ENCODE data around the gene SDC1. TPM values are rescaled to one million over a fixed set of nuclear protein-coding genes. Genes with fewer than 3 reads are reported as not detected.

Gene SDC1
- total and polyA plus RNA-seq, 11 donors: 0.15 to 2.2 (median 0.36) TPM; not detected in 1

DNA sequence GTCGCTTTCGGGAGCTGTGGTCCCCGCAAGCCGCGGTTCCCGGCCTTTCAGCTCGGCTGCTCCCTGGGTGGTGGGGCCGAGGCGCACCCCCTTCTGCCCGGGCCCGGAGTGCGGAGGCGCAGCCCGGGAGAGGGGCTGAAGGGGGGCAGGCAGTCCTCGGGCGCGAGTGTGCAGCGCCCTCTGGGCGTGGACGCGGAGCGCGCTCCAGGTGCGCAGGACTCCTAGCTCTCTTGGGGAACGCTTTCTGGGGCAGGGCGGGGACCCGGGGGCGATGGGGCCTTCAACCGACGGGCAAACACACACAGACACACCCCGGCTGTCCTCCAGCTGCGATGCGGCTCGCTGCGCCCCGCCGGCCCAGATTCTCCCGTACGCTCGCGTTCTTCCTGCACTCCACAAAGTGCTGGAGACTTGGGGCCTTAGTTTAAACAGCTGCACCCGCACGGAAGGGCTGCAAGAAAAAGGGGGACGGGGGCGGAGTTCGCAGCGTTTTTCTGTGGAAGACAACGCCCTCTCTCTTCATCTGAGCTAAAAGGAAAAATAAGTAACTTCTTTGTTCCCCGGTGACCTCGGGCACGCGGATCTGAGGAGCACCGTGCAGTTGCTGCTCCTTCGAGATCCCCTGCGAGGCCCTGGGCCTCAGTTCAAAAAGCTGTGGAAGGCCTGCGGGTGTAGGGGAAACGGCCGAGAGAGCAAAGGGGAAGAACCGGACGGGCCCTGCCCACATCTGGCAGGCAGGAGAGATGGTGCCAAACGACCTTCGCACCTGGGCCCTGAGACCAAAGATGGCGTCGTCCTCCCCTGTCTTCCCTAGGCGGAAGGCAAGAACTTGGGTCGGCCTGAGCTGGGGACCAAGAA is 593 bp upstream of the SDC1 start:
- no peaks in the 10 kb centered on the region for H3K9me3 ChIP-seq
- no peak for TF ChIP-seq POLR2A (IDR thresholded peaks at IDR 0.05)
- TF ChIP-seq, protein P1, sequence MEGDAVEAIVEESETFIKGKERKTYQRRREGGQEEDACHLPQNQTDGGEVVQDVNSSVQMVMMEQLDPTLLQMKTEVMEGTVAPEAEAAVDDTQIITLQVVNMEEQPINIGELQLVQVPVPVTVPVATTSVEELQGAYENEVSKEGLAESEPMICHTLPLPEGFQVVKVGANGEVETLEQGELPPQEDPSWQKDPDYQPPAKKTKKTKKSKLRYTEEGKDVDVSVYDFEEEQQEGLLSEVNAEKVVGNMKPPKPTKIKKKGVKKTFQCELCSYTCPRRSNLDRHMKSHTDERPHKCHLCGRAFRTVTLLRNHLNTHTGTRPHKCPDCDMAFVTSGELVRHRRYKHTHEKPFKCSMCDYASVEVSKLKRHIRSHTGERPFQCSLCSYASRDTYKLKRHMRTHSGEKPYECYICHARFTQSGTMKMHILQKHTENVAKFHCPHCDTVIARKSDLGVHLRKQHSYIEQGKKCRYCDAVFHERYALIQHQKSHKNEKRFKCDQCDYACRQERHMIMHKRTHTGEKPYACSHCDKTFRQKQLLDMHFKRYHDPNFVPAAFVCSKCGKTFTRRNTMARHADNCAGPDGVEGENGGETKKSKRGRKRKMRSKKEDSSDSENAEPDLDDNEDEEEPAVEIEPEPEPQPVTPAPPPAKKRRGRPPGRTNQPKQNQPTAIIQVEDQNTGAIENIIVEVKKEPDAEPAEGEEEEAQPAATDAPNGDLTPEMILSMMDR (IDR thresholded peaks at IDR 0.05): peak; percentile 17 to 63 (median 40)
- H3K27me3 ChIP-seq: peaks cover 0 to 65% (median 12%) of the 10 kb centered on the region in 9 donors
- H3K27ac ChIP-seq: no peak overlapping the region
- no peaks in the 10 kb centered on the region for H3K36me3 ChIP-seq
- intact Hi-C loops (cut with DNase I): loop anchor here in 8 of 10 donors (5.0 to 10.0 kb wide), 3 partner anchors 91 to 121 kb away; no protein-coding TSS in a partner anchor
- H3K4me1 ChIP-seq: peaks cover 0 to 29% (median 9%) of the 10 kb centered on the region in 12 donors
- ATAC-seq: peak in 3 of 4 donors; percentile 78 to 87 (median 83)
- WGBS, 4 donors: 12 to 17% (median 15%) methylated on average over 39 to 66 of the region's 66 CpGs
- peak in 4 of 5 donors; percentile 31 to 63 (median 41) for DNase-seq
- peak overlapping the region; percentile 48 to 68 (median 56) for H3K4me3 ChIP-seq

DNA sequence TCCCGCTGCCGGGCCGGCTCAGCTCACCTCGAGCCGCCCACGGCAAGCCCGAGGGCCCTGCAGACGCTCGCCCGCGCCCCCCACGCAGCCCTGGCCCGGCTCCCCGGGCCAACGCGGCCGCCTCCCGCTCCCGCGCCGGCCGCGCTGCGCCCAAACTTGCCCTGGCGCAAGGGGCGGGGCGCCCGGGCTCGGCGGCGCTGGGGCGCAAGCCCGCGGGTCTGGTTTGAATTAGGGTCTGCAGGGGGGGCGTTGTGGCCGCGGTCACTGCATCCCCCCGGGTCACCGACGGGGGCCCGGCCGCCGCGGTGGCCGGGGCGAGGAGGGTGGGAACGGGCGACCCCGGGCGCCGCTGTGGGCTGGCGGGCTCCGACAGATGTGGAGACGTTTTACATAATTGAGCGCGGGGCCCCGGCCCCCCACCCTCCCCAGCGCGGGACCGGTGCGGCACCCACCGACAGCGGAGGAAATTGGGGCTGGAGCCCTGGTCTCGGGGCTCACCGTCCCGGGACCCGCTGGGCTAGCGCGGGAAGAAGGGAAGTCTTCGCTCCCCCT is 690 bp downstream of the SDC1 start:
- Histone ChIP-seq H3K4me1 (peaks cover 0 to 29% (median 9%) of the 10 kb centered on the region in 12 donors), H3K4me3 (peak overlapping the region; percentile 48 to 68 (median 56)), H3K36me3 (no peaks in the 10 kb centered on the region), H3K27me3 (peaks cover 0 to 65% (median 12%) of the 10 kb centered on the region in 9 donors), H3K27ac (peak overlapping the region in 1 of 12 donors; percentile 9), H3K9me3 (no peaks in the 10 kb centered on the region)
- WGBS, 4 donors: 0 to 1% (median 0%) methylated on average over 17 to 70 of the region's 70 CpGs; no CpG with 5 or more reads in 1 of the 4 donors
- intact Hi-C loops (cut with DNase I): loop anchor here in 6 of 10 donors (10.0 kb wide), 2 partner anchors 89 to 119 kb away; no protein-coding TSS in a partner anchor
- no peak for TF ChIP-seq POLR2A (IDR thresholded peaks at IDR 0.05)
- TF ChIP-seq, protein P1 (IDR thresholded peaks at IDR 0.05): no peak
- DNase-seq (peak in 1 of 5 donors; percentile 58), ATAC-seq (peak in 2 of 4 donors; percentile 9 to 27)

DNA sequence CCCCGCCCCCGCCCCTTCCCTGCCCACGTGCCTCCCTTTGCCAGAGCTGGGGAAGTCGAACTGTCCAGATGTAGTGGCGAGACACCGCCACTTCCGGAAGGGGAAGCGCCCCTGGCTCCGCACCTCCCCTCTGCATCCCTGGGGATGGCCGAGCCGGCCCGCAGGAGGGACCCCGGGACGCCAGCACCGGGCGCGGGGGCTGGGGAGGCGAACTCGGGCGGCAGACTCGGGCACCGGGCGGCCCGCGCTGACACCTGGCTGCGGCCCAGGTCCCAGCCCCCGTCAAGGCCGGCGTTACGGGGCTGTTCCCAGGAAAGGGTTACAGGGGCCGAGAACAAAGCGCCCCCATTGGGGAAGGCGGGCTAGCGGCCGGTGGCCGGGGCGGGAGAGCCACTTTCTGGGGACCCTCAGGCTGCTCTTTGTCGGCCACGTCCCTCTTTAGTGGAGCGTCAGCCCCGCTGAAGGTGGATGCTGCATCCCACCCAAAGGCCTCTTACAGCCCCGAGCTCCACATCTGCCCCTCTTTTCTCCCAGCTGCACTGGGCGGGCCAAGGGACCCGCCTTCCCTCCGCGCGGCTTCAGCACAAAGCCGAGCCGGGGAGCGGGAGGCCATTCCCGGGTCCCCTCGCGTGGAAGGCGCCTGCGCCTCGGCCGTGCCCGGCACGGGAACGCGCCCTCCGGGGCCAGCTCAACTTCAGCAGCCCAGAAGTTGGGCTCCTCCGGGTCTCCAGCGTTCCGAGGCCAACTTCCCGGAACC is 1.3 kb downstream of the SDC1 start:
- Histone ChIP-seq H3K9me3 (no peaks in the 10 kb centered on the region), H3K27ac (no peak overlapping the region), H3K36me3 (no peaks in the 10 kb centered on the region), H3K27me3 (peaks cover 0 to 61% (median 12%) of the 10 kb centered on the region in 9 donors), H3K4me3 (peak overlapping the region; percentile 48 to 68 (median 56)), H3K4me1 (peaks cover 0 to 29% (median 9%) of the 10 kb centered on the region in 12 donors)
- peak; percentile 27 to 46 (median 38) for ATAC-seq
- DNase-seq: peak in 3 of 5 donors; percentile 25 to 61 (median 39)
- no peak for TF ChIP-seq POLR2A (IDR thresholded peaks at IDR 0.05)
- TF ChIP-seq, protein P1 (IDR thresholded peaks at IDR 0.05): no peak
- intact Hi-C loops (cut with DNase I): loop anchor here in 6 of 10 donors (10.0 kb wide), 2 partner anchors 89 to 119 kb away; no protein-coding TSS in a partner anchor
- 0 to 1% (median 0%) methylated on average over 5 to 66 of the region's 66 CpGs for WGBS, 4 donors
